Keratinocyte (primary cell): ENCODE measurements around the gene LHPP. TPM values are rescaled to one million over a fixed set of nuclear protein-coding genes. Genes with fewer than 3 reads are reported as not detected.

Experiments used
- DNase-seq: peaks from one replicate; pipeline ENCODE4 v3.0.0-alpha.2; 2011; ENCODE audit warnings: low read depth, missing footprints, low spot score
- FAIRE-seq: peaks from 2 replicates; lab custom pipeline; 2011; peaks lifted over from hg19 to GRCh38; lab: Jason Lieb, UNC
- H2AFZ ChIP-seq: 2 replicates; pipeline ENCODE4 v1.6.0; 2012; ENCODE audit warnings: low read length, control low read depth, inconsistent platforms; ENCODE audit not compliant: control insufficient read depth
- H3K27ac ChIP-seq: 2 replicates; pipeline ENCODE4 v1.5.1; 2011; ENCODE audit warnings: low read length; ENCODE audit not compliant: control insufficient read depth, insufficient read depth
- H3K27me3 ChIP-seq: 3 replicates; pipeline ENCODE4 v1.6.0; 2011; ENCODE audit warnings: low read length; ENCODE audit not compliant: control insufficient read depth, insufficient read depth; ENCODE audit errors: extremely low read depth
- H3K36me3 ChIP-seq, 2 experiments: 2 replicates in 1 of 2; 3 replicates in 1 of 2; pipeline ENCODE4 v1.5.1; 2011; ENCODE audit warnings: low read length in 2 of 2, mild to moderate bottlenecking in 1 of 2; ENCODE audit not compliant: control insufficient read depth in 2 of 2, insufficient read depth in 2 of 2; ENCODE audit errors: extremely low read depth in 1 of 2
- H3K4me1 ChIP-seq: 3 replicates; pipeline ENCODE4 v1.5.1; 2011; ENCODE audit warnings: low read length; ENCODE audit not compliant: control insufficient read depth, insufficient read depth; ENCODE audit errors: extremely low read depth
- H3K4me2 ChIP-seq: 3 replicates; pipeline ENCODE4 v1.6.0; 2011; ENCODE audit warnings: low read depth, low read length; ENCODE audit not compliant: control insufficient read depth, insufficient read depth; ENCODE audit errors: extremely low read depth
- H3K4me3 ChIP-seq, 3 experiments: fragments of 200-600 bp in 1 of 3; sonication (generic) in 1 of 3; 2 replicates in 2 of 3; 3 replicates in 1 of 3; pipeline ENCODE4 v1.5.1; 2011 to 2016; ENCODE audit warnings: low read length in 3 of 3, mild to moderate bottlenecking in 3 of 3, control low read depth in 2 of 3, inconsistent platforms in 1 of 3, low read depth in 1 of 3, mixed read lengths in 1 of 3, mixed run types in 1 of 3, moderate library complexity in 1 of 3; ENCODE audit not compliant: control insufficient read depth in 2 of 3, insufficient read depth in 2 of 3; ENCODE audit errors: extremely low read depth in 1 of 3
- H3K79me2 ChIP-seq: 2 replicates; pipeline ENCODE4 v1.6.0; 2012; ENCODE audit warnings: low read length; ENCODE audit not compliant: control insufficient read depth, insufficient read depth
- H3K9ac ChIP-seq: 3 replicates; pipeline ENCODE4 v1.6.0; 2011; ENCODE audit warnings: low read length; ENCODE audit not compliant: control insufficient read depth, insufficient read depth; ENCODE audit errors: extremely low read depth
- H3K9me1 ChIP-seq: 3 replicates; pipeline ENCODE4 v1.6.0; 2011; ENCODE audit warnings: low read length; ENCODE audit not compliant: control insufficient read depth, insufficient read depth; ENCODE audit errors: extremely low read depth
- H3K9me3 ChIP-seq: 2 replicates; pipeline ENCODE4 v1.5.1; 2012; ENCODE audit warnings: low read depth, low read length; ENCODE audit not compliant: control insufficient read depth
- H4K20me1 ChIP-seq: 3 replicates; pipeline ENCODE4 v1.6.0; 2011; ENCODE audit warnings: low read length; ENCODE audit not compliant: control insufficient read depth, insufficient read depth; ENCODE audit errors: extremely low read depth
- EZH2 ChIP-seq: IDR thresholded peaks from one replicate; pipeline ENCODE4 v1.6.1; 2012; ENCODE audit warnings: inconsistent platforms, mild to moderate bottlenecking, low read length, moderate library complexity
- dilution Hi-C: fragments of 300-500 bp; cut with MboI; formaldehyde crosslinking; loops from one replicate; pipeline ENCODE4 v1.7.0; 2020; ENCODE audit warnings: low sequenced_read_pairs; ENCODE audit not compliant: extremely low pct_ligation_motif_present
- polyA plus RNA-seq, 5 experiments: library from polyadenylated mRNA; depleted of rRNA in 3 of 5; stranded (reverse) in 3 of 5; stranded (forward) in 1 of 5; unstranded in 1 of 5; fragments of >200 nt; gene quantifications; 1 replicate in 1 of 5; 2 replicates in 3 of 5; 3 replicates in 1 of 5; pipeline versions ENCODE4 v1.2.1 to v1.2.3, GENCODE V29; 2011 to 2012; ENCODE audit warnings: missing spikeins in 2 of 5, low read depth in 1 of 5, low replicate concordance in 1 of 5
- TF ChIP-seq, protein P1 (sequence below), 3 experiments: IDR thresholded peaks in 1 of 3; conservative IDR thresholded peaks in 1 of 3; optimal IDR thresholded peaks in 1 of 3; 2 replicates in 2 of 3; 3 replicates in 1 of 3; pipeline versions ENCODE3 to v1.5.1; 2011; ENCODE audit warnings: low read length in 3 of 3, mild to moderate bottlenecking in 3 of 3, moderate library complexity in 2 of 3, control low read depth in 1 of 3, inconsistent platforms in 1 of 3; ENCODE audit not compliant: insufficient read depth in 2 of 3; ENCODE audit errors: extremely low read depth in 1 of 3

Gene LHPP
- polyA plus RNA-seq, 1 donor (not counting 4 experiments of a cell fraction or from before 2014, with no cell fraction given), result 13.1 TPM

- Histone ChIP-seq H3K4me1 (no peaks in the 10 kb centered on the region), H2AFZ (no peak overlapping the region), H3K27ac (no peak overlapping the region), H3K9me1 (no peaks in the 10 kb centered on the region), H3K4me2 (no peak overlapping the region), H3K79me2 (no peaks in the 10 kb centered on the region), H3K36me3 (peaks cover 0 to 12% of the 10 kb centered on the region in 2 experiments), H3K4me3 (no peak overlapping the region), H4K20me1 (no peaks in the 10 kb centered on the region), H3K9me3 (no peaks in the 10 kb centered on the region), H3K9ac (no peak overlapping the region), H3K27me3 (no peaks in the 10 kb centered on the region)
- TF ChIP-seq, protein P1, sequence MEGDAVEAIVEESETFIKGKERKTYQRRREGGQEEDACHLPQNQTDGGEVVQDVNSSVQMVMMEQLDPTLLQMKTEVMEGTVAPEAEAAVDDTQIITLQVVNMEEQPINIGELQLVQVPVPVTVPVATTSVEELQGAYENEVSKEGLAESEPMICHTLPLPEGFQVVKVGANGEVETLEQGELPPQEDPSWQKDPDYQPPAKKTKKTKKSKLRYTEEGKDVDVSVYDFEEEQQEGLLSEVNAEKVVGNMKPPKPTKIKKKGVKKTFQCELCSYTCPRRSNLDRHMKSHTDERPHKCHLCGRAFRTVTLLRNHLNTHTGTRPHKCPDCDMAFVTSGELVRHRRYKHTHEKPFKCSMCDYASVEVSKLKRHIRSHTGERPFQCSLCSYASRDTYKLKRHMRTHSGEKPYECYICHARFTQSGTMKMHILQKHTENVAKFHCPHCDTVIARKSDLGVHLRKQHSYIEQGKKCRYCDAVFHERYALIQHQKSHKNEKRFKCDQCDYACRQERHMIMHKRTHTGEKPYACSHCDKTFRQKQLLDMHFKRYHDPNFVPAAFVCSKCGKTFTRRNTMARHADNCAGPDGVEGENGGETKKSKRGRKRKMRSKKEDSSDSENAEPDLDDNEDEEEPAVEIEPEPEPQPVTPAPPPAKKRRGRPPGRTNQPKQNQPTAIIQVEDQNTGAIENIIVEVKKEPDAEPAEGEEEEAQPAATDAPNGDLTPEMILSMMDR (optimal IDR thresholded peaks at IDR 0.05 in 1 of 3, IDR thresholded peaks at IDR 0.05 in 1 of 3, conservative IDR thresholded peaks at IDR 0.05 in 1 of 3; ENCODE audit: extremely low read depth in 1 of 3, insufficient read depth in 2 of 3, low read length in 3 of 3), result no peak
- no peak for TF ChIP-seq EZH2
- DNase-seq (no peak), FAIRE-seq (no peak)
- dilution Hi-C loops, result no loop called here
Observed at GRCh38 chr10:124492266-124492665, 30.6 kb downstream of the LHPP start.

GRCh38 chr10:124493214-124493882 lies 31.7 kb downstream of the LHPP start:
- Histone ChIP-seq H3K27me3 (no peaks in the 10 kb centered on the region), H3K36me3 (peaks cover 0 to 14% of the 10 kb centered on the region in 2 experiments), H3K9me1 (no peaks in the 10 kb centered on the region), H3K9me3 (no peaks in the 10 kb centered on the region), H4K20me1 (no peaks in the 10 kb centered on the region), H3K4me1 (no peaks in the 10 kb centered on the region), H3K4me3 (no peak overlapping the region), H3K4me2 (no peak overlapping the region), H3K79me2 (no peaks in the 10 kb centered on the region), H3K9ac (no peak overlapping the region), H2AFZ (no peak overlapping the region), H3K27ac (no peak overlapping the region)
- DNase-seq, result no peak
- TF ChIP-seq, protein P1 (optimal IDR thresholded peaks at IDR 0.05 in 1 of 3, IDR thresholded peaks at IDR 0.05 in 1 of 3, conservative IDR thresholded peaks at IDR 0.05 in 1 of 3; ENCODE audit: extremely low read depth in 1 of 3, insufficient read depth in 2 of 3, low read length in 3 of 3), result no peak
- no peak for TF ChIP-seq EZH2
- dilution Hi-C loops, result no loop called here
- no peak for FAIRE-seq
